GM19463 (cell line): Measurements from ENCODE around the gene KDR.

Source experiments
- ATAC-seq: cut with Tn5 transposase; IDR thresholded peaks from one replicate; pipeline ENCODE4 v1.9.1; 2021; ENCODE audit warnings: mild to moderate bottlenecking, moderate library complexity; ENCODE audit not compliant: unreplicated experiment

KDR gene

GRCh38 chr4:55080174-55080865, 45.1 kb downstream of the KDR start:
- no peak for ATAC-seq

DNA sequence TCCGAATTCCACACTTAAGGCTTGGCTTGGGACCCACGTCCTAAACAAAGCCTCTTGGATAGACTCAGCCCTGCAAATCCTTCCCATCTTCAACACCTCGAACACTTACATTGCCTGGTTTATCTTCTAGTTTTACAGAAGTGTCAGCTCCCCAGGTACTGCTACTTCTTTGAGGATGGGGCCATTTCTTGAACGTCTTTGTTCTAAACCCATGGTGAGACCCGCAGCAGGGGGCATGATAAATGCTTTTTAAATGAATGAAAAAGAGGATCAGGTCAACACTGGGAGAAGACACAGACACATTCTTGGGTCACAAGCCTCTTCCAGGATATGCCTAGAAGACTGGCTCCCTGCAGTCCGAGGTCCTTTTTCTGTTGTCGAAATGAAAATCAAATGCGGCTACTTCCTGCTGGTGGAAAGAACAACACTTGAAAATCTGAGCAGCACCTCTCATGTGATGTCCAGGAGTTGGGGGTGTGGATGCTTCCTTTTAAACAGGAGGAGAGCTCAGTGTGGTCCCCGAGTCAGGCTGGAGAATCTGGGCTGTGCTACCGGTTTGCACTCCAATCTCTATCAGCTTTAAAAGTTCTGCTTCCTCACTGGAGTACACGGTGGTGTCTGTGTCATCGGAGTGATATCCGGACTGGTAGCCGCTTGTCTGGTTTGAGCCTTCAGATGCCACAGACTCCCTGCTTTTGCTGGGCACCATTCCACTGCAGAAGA, 45.8 kb downstream of the KDR start:
- ATAC-seq: no peak

DNA sequence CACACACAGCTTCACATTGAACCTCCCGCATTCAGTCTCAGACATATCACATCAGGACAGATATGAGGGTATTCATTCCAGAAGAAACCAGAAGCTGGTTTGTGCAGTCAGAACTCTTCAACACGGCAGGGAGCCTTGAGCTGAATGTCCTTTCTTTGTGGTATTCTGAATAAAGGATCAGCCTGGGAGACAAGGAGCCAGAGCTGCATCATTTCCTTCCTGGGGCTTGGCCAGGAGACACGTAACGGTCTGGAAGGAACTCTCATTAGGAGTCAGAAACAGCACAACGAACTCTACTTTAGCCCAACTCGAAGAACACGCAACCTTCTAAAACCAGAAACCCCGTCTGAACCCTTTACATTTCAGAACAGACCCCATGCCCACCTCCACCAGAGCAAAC, 46.4 kb downstream of the KDR start:
- no peak for ATAC-seq

DNA sequence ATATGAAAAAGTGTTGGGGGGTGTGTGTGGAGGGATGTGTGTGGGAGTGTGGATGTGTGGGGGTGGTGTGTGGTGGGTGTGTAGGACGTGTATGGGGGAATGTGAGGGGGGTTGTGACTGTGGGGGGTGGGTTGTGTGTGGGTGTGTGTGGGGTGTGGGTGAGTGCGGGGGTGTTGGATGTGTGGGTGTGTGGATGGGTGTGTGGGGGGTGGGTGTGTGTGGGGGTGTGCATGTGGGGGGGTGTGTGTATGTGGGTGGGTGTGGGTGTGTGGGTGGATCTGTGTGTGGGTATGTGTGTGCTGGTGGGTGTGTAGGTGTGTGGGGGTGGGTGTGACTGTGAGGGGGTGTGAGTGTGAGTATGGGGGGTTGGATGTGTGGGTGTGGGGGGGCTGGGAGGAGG, 47.8 kb downstream of the KDR start:
- ATAC-seq: no peak

GRCh38 chr4:55075823-55076716, 49.3 kb downstream of the KDR start:
- ATAC-seq: no peak

DNA sequence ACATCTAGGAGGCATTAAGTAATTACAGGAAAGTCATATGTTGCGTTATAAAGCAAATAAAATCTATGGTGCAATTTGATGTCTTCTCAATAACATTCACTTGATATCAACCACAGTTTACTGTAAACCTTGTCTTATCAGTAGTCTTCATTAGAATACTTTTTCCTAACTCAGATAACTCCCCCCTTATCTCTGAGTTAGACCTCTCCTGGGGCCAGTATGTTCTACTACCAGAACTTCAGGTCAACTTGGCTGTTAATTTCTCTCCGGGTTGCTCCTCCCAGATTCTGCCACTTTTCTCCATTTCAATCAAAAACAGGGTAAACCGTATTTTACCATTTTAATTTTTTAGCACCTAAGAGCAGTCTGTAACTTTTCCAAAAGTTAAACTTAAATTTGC, 50.0 kb downstream of the KDR start:
- ATAC-seq: no peak

- ATAC-seq: no peak
Observed at GRCh38 chr4:55074386-55074785, 51.0 kb downstream of the KDR start.

GRCh38 chr4:55071951-55072350, 53.4 kb downstream of the KDR start:
- ATAC-seq: no peak

- no peak for ATAC-seq
Observed at GRCh38 chr4:55069248-55069647, 56.1 kb downstream of the KDR start.

DNA sequence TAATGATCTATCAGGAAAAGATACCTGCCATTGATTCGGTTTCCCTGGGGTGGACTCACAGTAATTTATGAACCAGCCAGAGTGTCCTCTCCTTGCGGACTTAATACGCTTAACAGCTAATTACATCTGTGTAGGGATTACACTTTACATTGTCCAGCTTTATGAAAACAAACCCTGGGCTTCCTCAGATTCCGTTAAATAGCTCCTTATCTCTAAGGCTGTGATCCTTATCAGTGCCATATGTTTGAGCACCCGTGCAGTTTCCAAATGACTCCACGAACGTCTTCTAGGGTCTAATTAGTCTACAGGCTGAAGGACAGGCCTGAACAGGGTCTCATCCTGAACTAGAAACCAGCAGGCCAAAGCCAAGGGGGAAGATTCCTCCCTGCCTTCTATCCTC, 56.9 kb downstream of the KDR start:
- no peak for ATAC-seq

- no peak for ATAC-seq
Observed at GRCh38 chr4:55066018-55066417, 59.4 kb downstream of the KDR start.

DNA sequence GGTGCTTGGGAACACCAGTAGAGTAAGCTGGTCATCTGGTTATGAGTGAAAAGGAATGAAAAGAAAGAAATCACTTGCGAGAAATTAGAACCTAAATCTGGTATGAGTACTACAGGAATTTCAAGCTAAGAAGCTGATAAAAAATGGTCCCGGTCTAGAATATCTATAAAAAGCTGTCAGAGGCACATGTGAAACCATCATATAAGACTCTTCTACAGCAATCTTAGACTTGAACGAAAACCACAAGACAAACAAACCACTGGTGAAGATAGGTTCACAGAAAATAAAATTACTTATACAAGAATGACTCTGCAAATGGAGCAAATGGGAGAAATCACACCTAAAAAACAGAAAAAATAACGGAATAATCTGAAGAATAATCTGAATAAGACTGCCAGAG, 69.9 kb downstream of the KDR start:
- ATAC-seq: no peak

DNA sequence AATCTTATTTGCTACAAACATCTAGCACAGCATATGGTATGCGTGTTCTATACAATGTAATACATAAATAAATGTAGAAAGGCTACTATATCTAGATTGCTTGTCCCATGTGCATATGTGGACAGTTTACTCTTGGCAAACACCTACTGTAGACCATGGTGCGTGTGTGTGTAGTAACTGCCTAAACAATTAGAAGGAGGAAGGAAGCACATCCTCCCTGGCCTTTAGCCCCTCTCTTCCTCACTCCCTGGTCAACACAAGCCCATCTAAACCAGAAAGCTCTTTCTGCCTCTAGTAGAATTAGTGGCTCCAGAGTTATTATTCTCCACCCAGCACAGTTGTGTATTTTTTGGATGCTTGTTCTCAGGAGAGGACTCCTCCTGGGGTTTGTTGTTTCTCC, 73.9 kb downstream of the KDR start:
- no peak for ATAC-seq

GRCh38 chr4:55050418-55050950, 74.9 kb downstream of the KDR start:
- no peak for ATAC-seq

GRCh38 chr4:55038176-55038890, 87.1 kb downstream of the KDR start:
- ATAC-seq: no peak

DNA sequence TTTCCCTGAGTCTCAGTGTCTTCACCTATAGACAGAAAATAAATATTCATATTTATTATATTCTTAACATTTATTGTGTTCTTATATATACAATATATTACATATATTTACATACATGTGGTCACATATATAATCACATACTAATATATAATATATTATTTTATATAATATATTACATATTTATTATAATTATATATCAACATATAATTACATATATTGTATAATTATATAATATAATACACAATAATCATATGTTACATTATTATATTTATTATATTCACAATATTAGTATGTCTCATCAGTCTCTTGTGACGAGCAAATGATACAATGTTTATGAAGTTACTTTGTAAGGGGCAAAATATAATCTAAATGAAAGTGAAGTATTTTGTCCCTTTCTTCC, 87.7 kb downstream of the KDR start:
- ATAC-seq: no peak

GRCh38 chr4:55036405-55036804, 89.0 kb downstream of the KDR start:
- ATAC-seq: no peak

DNA sequence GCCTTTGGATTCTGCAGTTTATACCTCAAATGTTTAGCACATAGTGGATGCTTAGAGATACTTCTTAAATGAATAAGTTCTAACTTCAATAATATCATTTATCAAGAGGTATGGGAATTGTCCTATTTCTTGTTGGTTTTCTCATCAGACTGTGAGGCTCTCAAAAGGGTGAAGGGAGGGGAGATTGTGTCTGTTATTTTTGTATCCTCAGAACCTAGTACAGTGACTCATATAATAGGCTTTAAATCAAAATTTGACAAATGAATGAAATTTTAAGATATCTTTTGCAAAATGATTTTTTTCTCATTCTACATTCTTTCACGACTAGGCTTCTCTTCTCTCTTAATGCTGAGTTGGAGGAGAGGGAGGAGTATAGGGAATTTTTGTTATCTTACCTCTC, 89.5 kb downstream of the KDR start:
- no peak for ATAC-seq

GRCh38 chr4:55033296-55033695, 92.1 kb downstream of the KDR start:
- ATAC-seq: no peak

DNA sequence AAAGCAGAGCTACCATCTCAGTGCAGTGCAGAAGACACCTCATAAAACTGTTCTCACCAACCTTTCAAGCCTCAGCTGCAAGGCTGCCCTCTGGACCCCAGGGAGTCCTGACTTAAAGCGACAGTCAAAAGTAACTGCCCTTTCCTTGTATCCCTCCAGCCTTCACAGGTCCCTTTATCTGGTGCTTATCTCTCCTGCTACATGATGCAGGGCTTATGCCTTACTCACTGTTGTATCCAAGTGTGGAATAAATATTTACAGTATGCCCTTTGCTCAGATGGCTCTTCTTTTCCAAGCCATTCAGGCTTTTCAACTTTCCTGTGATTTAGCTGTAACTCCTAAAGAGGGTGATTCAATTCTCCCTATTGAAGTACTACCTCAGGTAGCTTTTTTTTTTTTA, 92.6 kb downstream of the KDR start:
- ATAC-seq: no peak

DNA sequence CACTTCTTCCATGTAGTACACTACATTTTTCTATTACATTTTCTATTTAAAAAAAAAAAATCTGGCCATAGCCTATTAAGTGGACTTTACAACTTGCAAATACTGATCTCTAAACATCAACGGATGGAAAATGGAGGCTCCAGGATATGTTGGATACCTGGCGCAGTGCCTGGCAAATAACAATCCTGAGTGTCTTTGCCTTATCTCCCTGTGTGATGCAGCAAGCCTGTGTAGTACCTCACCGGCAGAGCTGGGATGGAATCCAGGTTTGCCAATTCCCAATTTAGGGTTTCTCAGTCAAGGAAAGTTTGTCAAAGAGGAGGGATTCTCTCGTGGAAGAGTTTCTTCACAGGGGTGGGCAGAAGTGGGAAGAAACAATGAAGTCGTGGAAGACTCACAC, 93.2 kb downstream of the KDR start:
- no peak for ATAC-seq
